MM.1S (cell line): ENCODE results near the gene C1QTNF3.

Experiments
- DNase-seq: peaks from one replicate; pipeline ENCODE4 v3.0.0-alpha.2; 2015
- H2AFZ ChIP-seq: fragments of 300-600 bp; sonication (generic); 2 replicates; pipeline ENCODE4 v1.6.0; 2016; ENCODE audit warnings: antibody characterized with exemption, low read length
- H3F3A ChIP-seq: fragments of 300-600 bp; sonication (generic); 2 replicates; pipeline ENCODE4 v1.6.1; 2016; ENCODE audit warnings: mild to moderate bottlenecking, antibody characterized with exemption, low read length, moderate library complexity, mixed read lengths; ENCODE audit not compliant: insufficient read depth
- H3K27ac ChIP-seq: fragments of 300-600 bp; sonication (generic); 2 replicates; pipeline ENCODE4 v1.5.1; 2016; ENCODE audit warnings: mild to moderate bottlenecking, low read length
- H3K27me3 ChIP-seq: fragments of 300-600 bp; sonication (generic); replicated peaks from 2 replicates; pipeline ENCODE4 v1.6.0; 2016; ENCODE audit warnings: low read length; ENCODE audit not compliant: insufficient read depth
- H3K36me3 ChIP-seq: fragments of 300-600 bp; sonication (generic); replicated peaks from 2 replicates; pipeline ENCODE4 v1.6.1; 2016; ENCODE audit warnings: mild to moderate bottlenecking, low read length, mixed read lengths; ENCODE audit not compliant: insufficient read depth
- H3K4me1 ChIP-seq: fragments of 300-600 bp; sonication (generic); 2 replicates; pipeline ENCODE4 v1.6.1; 2016; ENCODE audit warnings: low read length, mixed read lengths
- H3K4me2 ChIP-seq: fragments of 300-600 bp; sonication (generic); 2 replicates; pipeline ENCODE4 v1.6.0; 2016; ENCODE audit warnings: low read depth, low read length
- H3K4me3 ChIP-seq: fragments of 300-600 bp; sonication (generic); 2 replicates; pipeline ENCODE4 v1.5.1; 2016; ENCODE audit warnings: low read length, mixed read lengths
- H3K79me2 ChIP-seq: fragments of 300-600 bp; sonication (generic); 2 replicates; pipeline ENCODE4 v1.6.1; 2016; ENCODE audit warnings: mixed run types, low read length, mixed read lengths
- H3K9ac ChIP-seq: fragments of 300-600 bp; sonication (generic); 2 replicates; pipeline ENCODE4 v1.6.1; 2016; ENCODE audit warnings: low read length, mixed read lengths
- H3K9me2 ChIP-seq: fragments of 300-600 bp; sonication (generic); replicated peaks from 2 replicates; pipeline ENCODE4 v1.6.1; 2016; ENCODE audit warnings: mild to moderate bottlenecking, low read length, mixed read lengths; ENCODE audit not compliant: insufficient read depth
- H3K9me3 ChIP-seq: fragments of 300-600 bp; sonication (generic); replicated peaks from 2 replicates; pipeline ENCODE4 v1.6.1; 2016; ENCODE audit warnings: mild to moderate bottlenecking, low read length, mixed read lengths; ENCODE audit not compliant: insufficient read depth
- H4K20me1 ChIP-seq: fragments of 300-600 bp; sonication (generic); 2 replicates; pipeline ENCODE4 v1.6.1; 2016; ENCODE audit warnings: mild to moderate bottlenecking, low read length, moderate library complexity, mixed read lengths; ENCODE audit not compliant: insufficient read depth
- CTCF ChIP-seq: fragments of 300-600 bp; sonication (generic); IDR thresholded peaks from 2 replicates; pipeline ENCODE4 v1.5.1; 2016; ENCODE audit warnings: antibody characterized with exemption, low read length, mixed read lengths
- EZH2 ChIP-seq: fragments of 300-600 bp; sonication (generic); optimal IDR thresholded peaks from 2 replicates; pipeline ENCODE3; 2017; ENCODE audit warnings: low read depth, mild to moderate bottlenecking, antibody characterized with exemption, low read length, mixed read lengths
- EZH2phosphoT487 ChIP-seq: fragments of 300-600 bp; sonication (generic); IDR thresholded peaks from 2 replicates; pipeline ENCODE4 v1.6.1; 2018; ENCODE audit warnings: antibody characterized with exemption, low read length

The C1QTNF3 gene

GRCh38 chr5:34002629-34003328 is 40.2 kb downstream of the C1QTNF3 start:
- H3F3A ChIP-seq: peaks cover 12% of the 10 kb centered on the region; the same call in 1 of the 2 replicates
- no peaks in the 10 kb centered on the region for H3K27me3 ChIP-seq
- DNase-seq: no peak
- H3K36me3 ChIP-seq: no peaks in the 10 kb centered on the region
- H3K9me3 ChIP-seq: no peaks in the 10 kb centered on the region
- H3K4me2 ChIP-seq: no peak overlapping the region
- H3K27ac ChIP-seq: no peak overlapping the region
- no peak overlapping the region for H3K9ac ChIP-seq
- H2AFZ ChIP-seq: no peak overlapping the region
- H3K79me2 ChIP-seq: no peaks in the 10 kb centered on the region
- no peak overlapping the region for H3K4me3 ChIP-seq
- H3K4me1 ChIP-seq: no peaks in the 10 kb centered on the region
- no peaks in the 10 kb centered on the region for H3K9me2 ChIP-seq
- TF ChIP-seq EZH2 (no peak), CTCF (no peak), EZH2phosphoT487 (no peak)
- H4K20me1 ChIP-seq: no peaks in the 10 kb centered on the region

- H3K9me3 ChIP-seq: no peaks in the 10 kb centered on the region
- H2AFZ ChIP-seq: no peak overlapping the region
- H3K4me2 ChIP-seq: no peak overlapping the region
- H3K27ac ChIP-seq: no peak overlapping the region
- H3K79me2 ChIP-seq: no peaks in the 10 kb centered on the region
- H3K4me1 ChIP-seq: no peaks in the 10 kb centered on the region
- no peaks in the 10 kb centered on the region for H3K36me3 ChIP-seq
- DNase-seq: no peak
- no peaks in the 10 kb centered on the region for H3K27me3 ChIP-seq
- no peaks in the 10 kb centered on the region for H3K9me2 ChIP-seq
- TF ChIP-seq EZH2 (no peak), CTCF (no peak), EZH2phosphoT487 (no peak)
- H3K9ac ChIP-seq: no peak overlapping the region
- H3K4me3 ChIP-seq: no peak overlapping the region
- no peaks in the 10 kb centered on the region for H3F3A ChIP-seq
- H4K20me1 ChIP-seq: no peaks in the 10 kb centered on the region
Measured at GRCh38 chr5:34001241-34001841, 41.7 kb downstream of the C1QTNF3 start.

- Histone ChIP-seq H3K9ac (no peak overlapping the region), H3K27ac (no peak overlapping the region), H3K9me2 (no peaks in the 10 kb centered on the region)
Measured at GRCh38 chr5:33999978-34000377, 43.0 kb downstream of the C1QTNF3 start.

More at GRCh38 chr5:33999978-34000377, 43.0 kb downstream of the C1QTNF3 start:
- Histone ChIP-seq H3F3A (peaks cover 2% of the 10 kb centered on the region), H4K20me1 (no peaks in the 10 kb centered on the region), H3K9me3 (no peaks in the 10 kb centered on the region), H3K79me2 (no peaks in the 10 kb centered on the region), H3K4me2 (no peak overlapping the region), H3K4me3 (no peak overlapping the region), H2AFZ (no peak overlapping the region), H3K36me3 (no peaks in the 10 kb centered on the region), H3K4me1 (peaks cover 8% of the 10 kb centered on the region), H3K27me3 (no peaks in the 10 kb centered on the region)
- TF ChIP-seq EZH2 (no peak), CTCF (no peak), EZH2phosphoT487 (no peak)
- no peak for DNase-seq
